ENCODE data around the gene STEAP1B.

DNA sequence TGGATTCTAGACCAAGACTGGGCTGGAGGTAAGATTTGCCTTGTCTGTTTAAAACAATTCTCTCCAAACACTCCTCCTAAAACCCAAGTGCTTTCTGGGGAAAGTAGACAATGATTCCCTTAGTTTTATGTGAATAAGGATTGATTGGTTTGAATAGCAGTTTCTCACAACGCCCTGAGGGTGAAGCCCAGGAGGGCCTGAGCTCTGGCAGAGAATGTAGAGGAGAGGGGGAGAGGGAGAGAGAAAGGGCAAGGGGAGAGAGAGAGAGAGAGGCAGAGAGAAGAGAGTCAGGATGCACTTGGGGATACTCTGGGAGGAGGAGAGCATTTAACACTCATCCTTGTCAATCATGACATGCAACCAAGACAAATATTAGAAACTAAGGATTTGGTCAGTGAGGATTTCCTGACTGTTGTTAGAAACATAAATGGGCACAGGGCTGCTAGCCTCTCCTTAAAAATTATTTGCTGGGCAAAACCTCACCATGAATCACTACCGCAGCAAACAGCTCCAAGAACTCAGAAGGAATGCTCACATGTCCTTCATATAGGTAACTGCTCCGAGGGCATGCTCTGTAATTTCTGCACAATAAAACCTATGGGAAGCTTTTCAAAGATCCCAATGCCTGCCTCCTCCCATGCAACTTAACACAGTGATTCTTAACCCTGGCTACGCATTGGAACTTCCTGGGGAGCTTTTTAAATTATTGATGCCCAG is 87.9 kb downstream of the STEAP1B start:
- TF ChIP-seq, protein P1, sequence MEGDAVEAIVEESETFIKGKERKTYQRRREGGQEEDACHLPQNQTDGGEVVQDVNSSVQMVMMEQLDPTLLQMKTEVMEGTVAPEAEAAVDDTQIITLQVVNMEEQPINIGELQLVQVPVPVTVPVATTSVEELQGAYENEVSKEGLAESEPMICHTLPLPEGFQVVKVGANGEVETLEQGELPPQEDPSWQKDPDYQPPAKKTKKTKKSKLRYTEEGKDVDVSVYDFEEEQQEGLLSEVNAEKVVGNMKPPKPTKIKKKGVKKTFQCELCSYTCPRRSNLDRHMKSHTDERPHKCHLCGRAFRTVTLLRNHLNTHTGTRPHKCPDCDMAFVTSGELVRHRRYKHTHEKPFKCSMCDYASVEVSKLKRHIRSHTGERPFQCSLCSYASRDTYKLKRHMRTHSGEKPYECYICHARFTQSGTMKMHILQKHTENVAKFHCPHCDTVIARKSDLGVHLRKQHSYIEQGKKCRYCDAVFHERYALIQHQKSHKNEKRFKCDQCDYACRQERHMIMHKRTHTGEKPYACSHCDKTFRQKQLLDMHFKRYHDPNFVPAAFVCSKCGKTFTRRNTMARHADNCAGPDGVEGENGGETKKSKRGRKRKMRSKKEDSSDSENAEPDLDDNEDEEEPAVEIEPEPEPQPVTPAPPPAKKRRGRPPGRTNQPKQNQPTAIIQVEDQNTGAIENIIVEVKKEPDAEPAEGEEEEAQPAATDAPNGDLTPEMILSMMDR (IDR thresholded peaks at IDR 0.05; ENCODE audit: low read depth, low read length), result no peak
- TF ChIP-seq EZH2phosphoT487 (IDR thresholded peaks at IDR 0.05; ENCODE audit: low read depth), result no peak
